ENCODE data around the gene TAT. TPM values are rescaled to one million over a fixed set of nuclear protein-coding genes. Genes with fewer than 3 reads are reported as not detected.
"Not testable (repeated sequence)": the region's sequence is repeated elsewhere in the genome, so short reads cannot be mapped to it uniquely, and the experiment has no call there.

The TAT gene
- polyA plus RNA-seq, 6 donors from 2014 or later: 0.07 to 0.74 (median 0.12) TPM; not detected in 2

DNA sequence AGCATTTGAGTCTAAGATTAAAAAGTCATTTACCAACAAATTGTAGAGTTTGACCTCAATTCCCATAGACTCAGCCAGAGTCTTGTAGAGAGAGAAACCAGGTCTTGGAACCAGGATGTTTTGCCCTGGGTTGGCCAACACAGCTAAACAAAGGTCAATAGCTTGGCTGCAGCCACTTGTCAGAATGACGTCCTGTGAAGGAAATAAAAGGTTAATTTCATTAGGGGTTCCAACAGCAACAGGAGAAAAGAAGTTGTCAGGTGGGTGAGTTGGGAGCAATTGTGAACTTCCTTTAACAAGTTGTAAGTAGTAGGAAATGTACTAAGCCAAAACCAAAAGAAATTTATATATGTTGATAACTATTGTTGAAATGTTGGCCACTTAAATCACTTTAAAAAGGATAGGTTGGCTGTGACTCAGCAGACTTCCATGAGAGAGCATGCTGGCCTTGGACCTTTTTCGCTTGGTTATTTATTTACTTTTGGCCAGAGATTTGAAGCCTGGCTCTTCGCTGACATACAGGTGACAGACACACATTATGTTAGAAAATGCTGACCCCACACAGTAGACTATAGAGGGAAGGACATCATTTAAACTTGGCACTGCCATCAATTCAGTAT is 4.3 kb downstream of the TAT start:
- Mint-ChIP-seq H3K36me3 (peaks cover 2 to 4% of the 10 kb centered on the region in 2 donors), H3K27ac (peak overlapping the region in 2 of 6 donors; percentile 46 to 76), H3K27me3 (peaks cover 5 to 8% (median 6%) of the 10 kb centered on the region in 3 donors), H3K9me3 (no peaks in the 10 kb centered on the region), H3K4me1 (peaks cover 5 to 17% (median 7%) of the 10 kb centered on the region in 3 donors), H3K4me3 (no peak overlapping the region)
- no peak for DNase-seq
- ATAC-seq (ENCODE audit: low read depth in 2 of 2): no peak

DNA sequence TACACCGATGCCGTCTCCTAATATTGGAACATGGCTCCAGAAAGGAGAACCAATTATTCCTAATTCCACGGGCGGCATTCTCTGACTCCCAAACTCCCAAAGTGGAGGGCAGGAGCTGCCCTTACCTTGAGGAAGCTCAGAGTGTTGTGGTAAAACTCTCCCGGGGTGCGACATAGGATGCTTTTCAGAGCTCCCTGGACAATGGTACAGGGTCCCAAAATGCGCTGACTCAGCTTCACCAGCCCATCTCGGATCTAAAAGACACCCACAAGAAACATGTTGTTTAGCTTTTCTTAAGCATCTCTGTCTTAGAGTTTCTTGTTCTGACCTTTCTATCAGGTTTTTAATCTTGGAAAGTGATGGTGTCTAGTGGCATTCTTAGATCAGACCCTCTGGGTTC is 6.7 kb downstream of the TAT start:
- Mint-ChIP-seq H3K27ac (no peak overlapping the region), H3K27me3 (no peaks in the 10 kb centered on the region), H3K4me3 (no peak overlapping the region), H3K36me3 (peaks cover 4 to 7% of the 10 kb centered on the region in 2 donors), H3K9me3 (peaks cover 0 to 3% (median 0%) of the 10 kb centered on the region in 7 donors), H3K4me1 (peaks cover 24 to 40% (median 29%) of the 10 kb centered on the region in 3 donors)
- DNase-seq (no peak), ATAC-seq (ENCODE audit: low read depth in 2 of 2) (no peak)

DNA sequence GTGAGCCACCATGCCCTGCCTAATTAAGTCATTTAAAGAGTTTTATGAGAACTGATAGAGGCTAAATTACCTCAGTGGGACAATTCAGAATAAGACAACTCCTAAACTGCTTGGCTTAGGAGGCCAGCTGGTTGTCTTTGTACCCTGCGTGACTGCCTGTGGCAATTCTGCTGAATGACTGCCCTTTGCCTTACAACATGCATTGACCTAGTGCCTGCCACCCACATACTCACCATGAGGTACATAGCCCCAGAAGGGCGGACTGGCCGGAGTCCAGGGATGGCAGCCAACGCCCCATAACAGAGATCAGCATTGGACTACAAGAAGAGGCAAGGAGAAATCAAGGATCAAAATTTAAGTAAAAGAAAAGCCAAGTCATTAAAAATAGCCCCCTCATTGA is 7.3 kb downstream of the TAT start:
- no peaks in the 10 kb centered on the region for H3K27me3 Mint-ChIP-seq
- H3K9me3 Mint-ChIP-seq: peaks cover 0 to 3% (median under 1%) of the 10 kb centered on the region in 7 donors

GRCh38 chr16:71568551-71568950 is 8.3 kb downstream of the TAT start:
- H3K9me3 Mint-ChIP-seq: peaks cover 0 to 9% (median 4%) of the 10 kb centered on the region in 7 donors
- DNase-seq (no peak), ATAC-seq (ENCODE audit: low read depth in 2 of 2) (no peak)
- H3K36me3 Mint-ChIP-seq: peaks cover 4 to 14% of the 10 kb centered on the region in 2 donors
- no peak overlapping the region for H3K4me3 Mint-ChIP-seq
- peaks cover 35 to 43% (median 42%) of the 10 kb centered on the region in 3 donors for H3K4me1 Mint-ChIP-seq
- no peaks in the 10 kb centered on the region for H3K27me3 Mint-ChIP-seq
- H3K27ac Mint-ChIP-seq: peak overlapping the region in 5 of 6 donors; percentile 4 to 60 (median 25)

More for the DNA sequence above, 7.3 kb downstream of the TAT start:
- ATAC-seq (ENCODE audit: low read depth in 2 of 2) (no peak), DNase-seq (no peak)
- Mint-ChIP-seq H3K4me3 (peak overlapping the region in 1 of 8 donors; percentile 73), H3K36me3 (peaks cover 4 to 7% of the 10 kb centered on the region in 2 donors), H3K4me1 (peaks cover 28 to 39% (median 34%) of the 10 kb centered on the region in 3 donors), H3K27ac (peak overlapping the region in 2 of 6 donors; percentile 6 to 87)

GRCh38 chr16:71567931-71568330 is 9.0 kb downstream of the TAT start:
- Mint-ChIP-seq H3K27ac (peak overlapping the region in 5 of 6 donors; percentile 42 to 64 (median 58)), H3K4me3 (peak overlapping the region in 1 of 8 donors; percentile 30)
- DNase-seq: no peak

GRCh38 chr16:71565812-71566700 is 10.8 kb downstream of the TAT start:
- Mint-ChIP-seq H3K36me3 (peaks cover 4 to 22% of the 10 kb centered on the region in 2 donors), H3K4me3 (peak overlapping the region; percentile 84 to 95 (median 91)), H3K9me3 (peaks cover 3 to 23% (median 18%) of the 10 kb centered on the region in 7 donors), H3K4me1 (peaks cover 35 to 50% (median 42%) of the 10 kb centered on the region in 3 donors), H3K27ac (peak overlapping the region; percentile 97 to 100 (median 99)), H3K27me3 (no peaks in the 10 kb centered on the region)
- ATAC-seq (ENCODE audit: low read depth in 2 of 2) (no peak), DNase-seq (peak; percentile 33)

More at GRCh38 chr16:71567931-71568330, 9.0 kb downstream of the TAT start:
- Mint-ChIP-seq H3K9me3 (peaks cover under 1 to 9% (median 4%) of the 10 kb centered on the region in 7 donors), H3K27me3 (no peaks in the 10 kb centered on the region), H3K36me3 (peaks cover 4 to 14% of the 10 kb centered on the region in 2 donors), H3K4me1 (peaks cover 35 to 43% (median 42%) of the 10 kb centered on the region in 3 donors)
- ATAC-seq (ENCODE audit: low read depth in 2 of 2): no peak

DNA sequence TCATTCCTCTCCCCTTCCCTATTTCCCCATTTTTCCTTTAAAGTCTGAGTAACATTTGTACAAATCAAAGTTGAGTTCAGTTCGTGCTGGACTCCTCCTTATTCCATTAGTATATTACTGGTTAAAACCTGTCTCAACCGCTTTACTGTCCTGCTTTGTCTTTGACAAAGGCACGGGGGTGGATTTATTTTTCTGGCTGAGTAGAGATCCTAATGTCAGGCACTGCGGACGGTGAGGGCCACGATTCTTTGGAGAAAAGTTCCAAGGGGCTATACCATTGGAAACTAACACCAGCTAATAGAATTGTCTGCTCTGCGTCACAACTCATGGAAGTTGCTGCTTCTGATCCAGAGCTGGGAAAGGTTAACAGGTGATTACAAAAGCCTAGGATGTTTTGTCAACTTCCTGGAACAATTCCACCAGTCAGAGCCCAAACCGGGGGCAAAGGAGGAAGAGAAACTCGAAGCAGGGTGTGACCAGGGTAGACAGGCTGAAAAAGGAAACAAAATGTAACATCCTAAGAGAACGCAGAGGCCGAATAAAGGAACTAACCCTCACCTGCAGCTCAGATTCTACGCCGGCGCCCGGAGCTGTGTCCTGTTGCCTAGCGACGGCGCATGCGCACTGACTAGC is 12.4 kb downstream of the TAT start:
- peak overlapping the region; percentile 97 to 100 (median 99) for H3K27ac Mint-ChIP-seq
- ATAC-seq (ENCODE audit: low read depth in 2 of 2) (peak; percentile 86 to 87), DNase-seq (no peak)
- peaks cover 3 to 31% (median 20%) of the 10 kb centered on the region in 7 donors for H3K9me3 Mint-ChIP-seq
- peaks cover 32 to 50% (median 43%) of the 10 kb centered on the region in 3 donors for H3K4me1 Mint-ChIP-seq
- H3K27me3 Mint-ChIP-seq: no peaks in the 10 kb centered on the region
- peaks cover 4 to 23% of the 10 kb centered on the region in 2 donors for H3K36me3 Mint-ChIP-seq
- H3K4me3 Mint-ChIP-seq: peak overlapping the region; percentile 84 to 95 (median 91)

- peak overlapping the region in 1 of 6 donors; percentile 99 for H3K27ac Mint-ChIP-seq
- no peak for ATAC-seq (ENCODE audit: low read depth in 2 of 2)
- H3K36me3 Mint-ChIP-seq: peaks cover 2 to 29% of the 10 kb centered on the region in 2 donors
- peaks cover 5 to 43% (median 20%) of the 10 kb centered on the region in 7 donors for H3K9me3 Mint-ChIP-seq
- H3K4me1 Mint-ChIP-seq: peaks cover 30 to 40% (median 40%) of the 10 kb centered on the region in 3 donors
- H3K4me3 Mint-ChIP-seq: no peak overlapping the region
- H3K27me3 Mint-ChIP-seq: no peaks in the 10 kb centered on the region
- DNase-seq: no peak
These were observed 14.3 kb downstream of the TAT start for GRCh38 chr16:71562552-71562951.

DNA sequence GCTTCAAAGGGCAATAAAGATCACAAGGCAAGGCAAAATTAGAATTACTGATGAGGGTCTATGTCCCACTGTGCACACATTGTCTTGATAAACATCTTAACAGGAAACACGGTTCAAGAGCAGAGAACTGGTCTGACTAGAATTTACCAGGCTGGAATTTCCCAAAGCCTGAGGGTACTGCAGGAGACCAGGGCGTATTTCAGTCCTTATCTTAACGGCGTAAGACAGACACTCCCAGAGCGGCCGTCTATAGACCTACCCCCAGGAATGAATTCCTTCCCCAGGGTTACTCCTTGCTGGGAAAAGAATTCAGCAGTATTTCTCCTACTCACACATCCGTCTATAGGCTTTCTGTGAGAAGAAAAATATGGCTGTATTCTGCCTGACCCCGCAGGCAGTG is 15.0 kb downstream of the TAT start:
- DNase-seq: not testable (repeated sequence)
- peaks cover 26 to 34% (median 33%) of the 10 kb centered on the region in 3 donors for H3K4me1 Mint-ChIP-seq

GRCh38 chr16:71559855-71560254 is 17.0 kb downstream of the TAT start:
- no peak for ATAC-seq (ENCODE audit: low read depth in 2 of 2)
- Mint-ChIP-seq H3K36me3 (peaks cover 0 to 25% of the 10 kb centered on the region in 2 donors), H3K27ac (no peak overlapping the region), H3K27me3 (no peaks in the 10 kb centered on the region), H3K4me3 (no peak overlapping the region), H3K4me1 (peaks cover 9 to 16% (median 16%) of the 10 kb centered on the region in 3 donors), H3K9me3 (peaks cover 5 to 43% (median 22%) of the 10 kb centered on the region in 7 donors)
- no peak for DNase-seq

More for the DNA sequence above, 15.0 kb downstream of the TAT start:
- Mint-ChIP-seq H3K9me3 (peaks cover 5 to 43% (median 20%) of the 10 kb centered on the region in 7 donors), H3K27ac (peak overlapping the region in 2 of 6 donors; percentile 87 to 99), H3K36me3 (peaks cover 0 to 25% of the 10 kb centered on the region in 2 donors), H3K4me3 (peak overlapping the region in 1 of 8 donors; percentile 10)
- H3K27me3 Mint-ChIP-seq; ATAC-seq (ENCODE audit: low read depth in 2 of 2): not testable (repeated sequence)

DNA sequence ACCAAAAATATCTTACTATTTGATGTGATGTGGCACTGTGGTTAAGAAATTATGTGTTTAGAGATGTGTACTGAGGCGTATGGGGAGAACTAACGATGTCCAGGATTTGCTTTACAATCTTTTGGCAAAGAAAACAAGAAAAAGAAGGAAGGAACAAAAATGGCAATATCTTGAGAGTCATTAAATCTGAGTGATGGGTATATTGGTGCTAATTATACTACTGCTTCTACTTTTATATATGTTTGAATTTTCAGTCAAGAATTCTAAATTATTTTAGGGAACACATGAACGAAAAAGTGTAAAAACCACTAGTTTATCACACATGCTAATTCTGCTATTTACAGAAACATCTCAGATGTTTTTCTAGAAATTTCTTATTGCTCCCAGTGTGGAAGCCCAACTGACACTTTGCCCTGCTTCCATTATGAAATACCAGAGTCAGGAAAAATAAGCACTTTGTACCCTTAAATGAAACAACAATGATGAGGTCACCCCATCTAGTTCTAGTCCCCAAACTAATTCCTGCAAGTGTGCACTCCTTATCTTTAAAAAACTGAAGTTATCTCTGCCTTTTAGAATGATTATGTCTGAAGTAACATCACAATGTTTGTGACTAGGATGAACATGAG is 18.8 kb downstream of the TAT start:
- Mint-ChIP-seq H3K4me1 (peaks cover 5 to 12% (median 11%) of the 10 kb centered on the region in 3 donors), H3K4me3 (no peak overlapping the region), H3K27me3 (no peaks in the 10 kb centered on the region), H3K36me3 (peaks cover 5 to 17% of the 10 kb centered on the region in 2 donors), H3K27ac (peak overlapping the region in 1 of 6 donors; percentile 0), H3K9me3 (peaks cover 0 to 39% (median 16%) of the 10 kb centered on the region in 7 donors)
- ATAC-seq (ENCODE audit: low read depth in 2 of 2): no peak
- DNase-seq: no peak

DNA sequence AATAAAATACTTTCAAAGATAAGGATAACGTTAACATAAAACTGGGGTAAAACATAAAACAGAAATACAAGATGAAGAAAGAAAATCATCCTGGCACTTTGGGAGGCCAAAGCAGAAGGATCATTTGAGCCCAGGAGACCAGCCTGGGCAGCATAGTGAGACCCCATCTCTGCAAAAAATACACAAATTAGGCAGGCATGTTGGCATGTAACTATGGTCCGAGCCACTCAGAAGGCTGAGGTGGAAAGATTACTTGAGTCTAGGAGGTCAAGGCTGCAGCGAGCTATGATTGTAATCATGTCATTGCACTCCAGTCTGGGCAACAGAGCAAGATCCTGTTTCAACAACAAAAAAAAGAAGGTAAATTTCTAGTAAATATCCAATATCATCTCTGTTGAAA is 19.6 kb downstream of the TAT start:
- Mint-ChIP-seq H3K4me3 (no peak overlapping the region), H3K27ac (no peak overlapping the region), H3K27me3 (peaks cover 0 to 3% (median 0%) of the 10 kb centered on the region in 3 donors), H3K9me3 (peaks cover 0 to 33% (median 13%) of the 10 kb centered on the region in 7 donors), H3K4me1 (peaks cover 12 to 20% (median 14%) of the 10 kb centered on the region in 3 donors), H3K36me3 (peaks cover 5 to 17% of the 10 kb centered on the region in 2 donors)
- DNase-seq (no peak), ATAC-seq (ENCODE audit: low read depth in 2 of 2) (no peak)

Data from naive B cell (primary cell).